ENCODE results near the gene ADCYAP1R1.

Gene ADCYAP1R1

DNA sequence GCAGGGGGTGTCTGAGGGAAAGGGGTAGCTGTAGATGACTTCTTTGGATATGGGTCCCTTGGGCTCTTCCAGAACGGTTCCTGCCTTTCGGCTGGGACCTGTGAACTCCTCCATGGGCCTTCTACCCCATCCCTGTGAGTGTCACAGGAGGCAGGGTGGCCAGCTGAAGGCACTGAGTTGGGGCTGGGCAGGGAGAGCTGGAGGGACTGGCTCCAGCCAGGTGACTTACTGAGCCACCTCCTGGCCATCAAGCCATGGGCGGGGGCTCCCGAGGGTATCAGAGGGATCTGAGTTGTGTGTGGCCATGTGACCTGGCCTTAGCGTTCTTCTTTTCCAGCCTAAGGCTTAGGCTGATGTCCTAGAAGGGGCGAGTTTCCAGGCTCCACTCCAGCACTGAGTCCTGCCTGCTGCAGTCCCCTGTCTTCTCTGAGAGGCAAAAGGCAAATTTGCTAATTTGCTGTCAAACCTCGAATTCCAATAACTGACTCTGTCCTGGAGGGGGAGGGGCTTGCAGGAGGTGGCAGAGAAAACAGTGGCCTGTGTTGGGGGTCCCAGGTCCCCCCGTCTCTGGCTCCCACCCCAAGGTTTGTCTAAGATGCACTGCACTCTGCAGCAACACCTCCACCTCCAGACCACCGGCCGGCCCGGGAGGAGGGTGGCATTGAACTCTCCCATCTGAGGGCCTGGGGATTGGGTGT lies 27.2 kb downstream of the ADCYAP1R1 start:
- TF ChIP-seq, protein P1, sequence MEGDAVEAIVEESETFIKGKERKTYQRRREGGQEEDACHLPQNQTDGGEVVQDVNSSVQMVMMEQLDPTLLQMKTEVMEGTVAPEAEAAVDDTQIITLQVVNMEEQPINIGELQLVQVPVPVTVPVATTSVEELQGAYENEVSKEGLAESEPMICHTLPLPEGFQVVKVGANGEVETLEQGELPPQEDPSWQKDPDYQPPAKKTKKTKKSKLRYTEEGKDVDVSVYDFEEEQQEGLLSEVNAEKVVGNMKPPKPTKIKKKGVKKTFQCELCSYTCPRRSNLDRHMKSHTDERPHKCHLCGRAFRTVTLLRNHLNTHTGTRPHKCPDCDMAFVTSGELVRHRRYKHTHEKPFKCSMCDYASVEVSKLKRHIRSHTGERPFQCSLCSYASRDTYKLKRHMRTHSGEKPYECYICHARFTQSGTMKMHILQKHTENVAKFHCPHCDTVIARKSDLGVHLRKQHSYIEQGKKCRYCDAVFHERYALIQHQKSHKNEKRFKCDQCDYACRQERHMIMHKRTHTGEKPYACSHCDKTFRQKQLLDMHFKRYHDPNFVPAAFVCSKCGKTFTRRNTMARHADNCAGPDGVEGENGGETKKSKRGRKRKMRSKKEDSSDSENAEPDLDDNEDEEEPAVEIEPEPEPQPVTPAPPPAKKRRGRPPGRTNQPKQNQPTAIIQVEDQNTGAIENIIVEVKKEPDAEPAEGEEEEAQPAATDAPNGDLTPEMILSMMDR (conservative IDR thresholded peaks at IDR 0.05; ENCODE audit: low read length) = no peak
- DNase-seq (ENCODE audit: low read depth) = no peak
- H3K4me3 ChIP-seq (ENCODE audit: low read length) = no peak overlapping the region

DNA sequence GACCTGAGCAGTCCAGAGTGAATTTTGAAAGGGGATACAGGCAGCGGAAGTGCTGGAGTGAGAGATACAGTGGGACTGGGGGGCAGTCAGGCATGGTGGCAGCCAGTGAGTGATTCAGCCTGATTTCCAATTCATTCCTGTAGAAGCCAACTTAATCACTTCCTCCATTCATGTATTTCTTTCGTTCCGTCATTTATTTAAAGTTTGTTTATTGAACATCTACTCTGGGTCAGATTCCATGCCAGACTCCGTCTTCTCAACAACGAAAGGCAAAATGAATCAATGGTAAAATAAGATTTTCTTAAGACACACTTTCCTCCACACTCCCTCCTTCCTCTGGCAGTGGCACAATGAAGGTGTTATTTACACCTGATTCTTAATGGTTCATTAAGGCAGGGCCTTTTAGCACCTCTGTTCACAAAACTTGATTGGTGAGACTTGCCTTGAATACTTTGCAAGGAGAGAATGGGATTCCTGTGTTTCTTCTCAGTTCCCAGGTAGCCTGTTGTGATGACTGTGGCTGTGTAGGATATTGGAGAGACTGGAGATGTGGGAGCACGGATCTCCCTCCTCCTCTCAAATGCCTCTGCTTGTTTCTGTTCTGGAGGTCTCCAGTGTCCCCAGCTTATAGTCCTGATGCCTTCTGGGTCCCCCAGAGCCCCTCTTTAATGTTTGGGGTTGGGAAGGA lies 27.9 kb downstream of the ADCYAP1R1 start:
- no peak for DNase-seq (ENCODE audit: low read depth)
- no peak overlapping the region for H3K4me3 ChIP-seq (ENCODE audit: low read length)
- TF ChIP-seq, protein P1 (conservative IDR thresholded peaks at IDR 0.05; ENCODE audit: low read length) = no peak

DNA sequence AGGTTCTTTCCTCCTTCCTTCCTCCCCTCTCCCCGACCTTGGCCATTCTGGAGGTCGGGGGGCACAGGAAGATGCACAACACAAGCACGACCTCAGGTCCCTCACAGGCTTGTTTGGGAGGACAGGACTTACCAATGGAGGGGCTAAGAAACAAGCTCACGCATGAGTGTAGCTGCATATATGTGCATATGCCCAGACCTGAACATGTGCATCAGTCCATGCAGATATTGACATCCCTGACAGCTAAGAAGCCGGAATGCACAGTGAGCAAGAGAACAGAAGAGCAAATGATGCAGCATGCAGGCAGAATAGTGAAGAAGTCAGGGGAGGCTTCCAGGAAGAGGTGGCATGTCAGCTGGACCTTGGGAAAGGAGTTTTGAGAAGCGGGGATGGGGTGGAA lies 28.7 kb downstream of the ADCYAP1R1 start:
- DNase-seq (ENCODE audit: low read depth) = no peak
- TF ChIP-seq, protein P1 (conservative IDR thresholded peaks at IDR 0.05; ENCODE audit: low read length) = no peak
- H3K4me3 ChIP-seq (ENCODE audit: low read length) = no peak overlapping the region

DNA sequence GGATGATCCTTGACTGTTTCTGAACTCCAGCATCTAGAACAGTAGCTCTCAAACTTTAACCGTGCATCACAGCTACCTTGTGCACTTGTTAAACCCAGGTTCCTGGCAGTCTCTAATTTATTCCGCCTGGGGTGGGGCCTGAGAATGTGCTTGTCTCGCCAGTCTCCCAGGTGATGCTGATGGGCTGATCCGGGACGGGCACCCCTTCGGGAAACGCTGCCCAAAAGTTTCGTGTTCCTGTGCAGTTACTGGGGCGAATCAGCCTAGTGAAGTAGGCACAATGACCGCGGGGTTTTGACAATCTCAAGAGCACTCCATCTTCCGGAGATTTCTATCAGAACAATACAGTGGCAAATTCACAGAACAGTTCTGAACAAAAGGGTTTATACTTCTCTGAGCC lies 29.9 kb downstream of the ADCYAP1R1 start:
- TF ChIP-seq, protein P1 (conservative IDR thresholded peaks at IDR 0.05; ENCODE audit: low read length) = no peak
- no peak overlapping the region for H3K4me3 ChIP-seq (ENCODE audit: low read length)
- no peak for DNase-seq (ENCODE audit: low read depth)

DNA sequence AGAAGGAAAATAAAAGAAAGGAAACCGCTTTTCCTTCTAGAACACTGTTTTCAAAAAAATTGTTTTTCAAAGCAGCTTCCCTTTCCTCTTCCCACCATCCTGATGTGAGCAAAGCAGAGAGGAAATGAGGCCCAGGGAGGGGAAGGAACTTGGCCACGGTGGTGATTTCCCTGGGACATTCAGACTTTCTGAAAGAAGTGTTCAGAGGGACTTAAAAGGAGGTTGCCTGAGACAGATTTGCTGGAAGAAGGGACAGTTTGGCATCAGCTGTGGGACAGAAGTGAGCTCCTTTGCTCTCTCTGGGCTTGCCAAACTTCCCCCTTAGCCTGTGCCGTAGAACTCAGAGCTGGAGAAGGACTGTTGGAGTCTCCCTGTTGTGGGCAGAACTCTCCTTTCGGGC lies 30.3 kb downstream of the ADCYAP1R1 start:
- H3K4me3 ChIP-seq (ENCODE audit: low read length) = no peak overlapping the region
- DNase-seq (ENCODE audit: low read depth) = no peak
- TF ChIP-seq, protein P1 (conservative IDR thresholded peaks at IDR 0.05; ENCODE audit: low read length) = no peak

DNA sequence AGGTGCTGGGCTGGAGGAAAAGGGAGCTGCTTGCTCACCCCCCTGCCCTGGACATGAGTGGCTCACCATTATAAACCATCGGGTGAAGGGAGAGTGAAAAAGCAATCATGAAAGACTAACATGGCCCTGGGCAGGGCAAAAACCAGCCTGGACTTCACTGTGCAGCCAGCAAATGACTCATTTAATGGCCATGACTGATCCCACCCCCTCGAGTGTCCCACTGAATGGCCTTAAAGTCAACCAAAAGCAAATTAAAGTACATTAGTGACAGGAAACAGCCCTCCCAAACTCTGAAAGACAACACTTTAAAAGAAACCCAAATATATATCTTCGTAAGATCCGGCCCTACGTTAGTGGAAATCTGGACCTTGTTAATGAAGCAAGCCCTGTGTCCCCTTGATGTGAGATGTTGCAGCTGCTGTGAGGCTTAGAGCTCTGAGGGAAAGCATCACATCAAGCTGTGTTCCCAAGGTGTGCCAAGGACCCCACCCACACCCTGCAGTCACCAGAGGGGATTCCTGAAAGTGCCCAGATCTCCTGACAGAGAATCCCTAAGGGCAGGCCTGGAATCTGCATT lies 31.2 kb downstream of the ADCYAP1R1 start:
- TF ChIP-seq, protein P1 (conservative IDR thresholded peaks at IDR 0.05; ENCODE audit: low read length) = no peak
- DNase-seq (ENCODE audit: low read depth) = no peak
- H3K4me3 ChIP-seq (ENCODE audit: low read length) = no peak overlapping the region

DNA sequence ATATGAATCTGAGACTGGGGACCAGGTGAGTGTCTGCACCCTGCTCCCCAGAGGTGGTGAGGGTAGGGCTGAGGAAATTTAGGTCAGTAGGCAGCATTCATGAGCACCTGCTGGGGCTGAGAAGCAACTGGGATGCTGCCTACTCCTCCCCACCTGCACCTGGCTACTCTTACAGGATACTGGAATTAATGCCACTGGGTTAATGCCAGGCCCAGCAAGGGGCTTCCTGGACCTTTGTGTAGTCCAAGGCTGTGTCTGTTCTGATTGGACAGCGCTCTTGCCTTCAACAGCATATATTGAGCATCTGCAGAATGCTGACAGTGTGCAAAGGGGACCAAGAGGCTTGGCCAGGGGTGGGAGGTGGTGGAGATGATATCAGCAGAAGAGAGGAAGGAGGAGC lies 32.1 kb downstream of the ADCYAP1R1 start:
- H3K4me3 ChIP-seq (ENCODE audit: low read length) = no peak overlapping the region
- TF ChIP-seq, protein P1 (conservative IDR thresholded peaks at IDR 0.05; ENCODE audit: low read length) = no peak
- DNase-seq (ENCODE audit: low read depth) = no peak

Measured in AG10803 (cell line).